Measurements from ENCODE around the gene ANKRD49.

ANKRD49 gene

DNA sequence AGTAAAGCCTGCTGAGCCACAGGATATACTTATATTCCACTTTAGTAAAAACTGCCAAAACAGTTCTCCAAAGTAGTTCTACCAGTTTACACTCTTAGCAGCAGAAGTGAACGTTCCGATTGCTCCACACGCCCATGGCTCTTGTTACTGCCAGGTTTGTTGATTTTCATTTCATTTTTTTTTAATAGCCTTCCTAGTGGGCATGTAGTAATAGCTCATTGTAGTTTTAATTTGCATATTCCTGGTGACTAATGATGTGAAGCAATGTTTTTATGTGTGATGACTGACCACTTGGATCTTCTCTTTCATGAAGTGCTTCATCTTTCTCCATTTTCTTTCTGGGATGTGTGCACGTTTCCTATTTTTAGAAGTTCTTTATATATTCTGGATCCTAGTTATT is 13.7 kb downstream of the ANKRD49 start:
- 90% methylated on average over 3 of the region's 4 CpGs; no CpG with 5 or more reads in 1 of the 2 experiments for WGBS, 2 experiments (ENCODE audit: insufficient coverage in 2 of 2)
- Histone ChIP-seq H3K9me3 (ENCODE audit: control insufficient read depth, low read length) (no peaks in the 10 kb centered on the region), H3K27ac (ENCODE audit: low read depth, low read length, severe bottlenecking) (no peak overlapping the region), H3K4me1 (ENCODE audit: control insufficient read depth, insufficient read depth, low read length, poor library complexity, severe bottlenecking) (no peaks in the 10 kb centered on the region), H3K4me3 (ENCODE audit: extremely low read depth, insufficient read depth, low read length, poor library complexity, severe bottlenecking) (no peak overlapping the region), H3K36me3 (ENCODE audit: control insufficient read depth, insufficient read depth, low read length) (no peaks in the 10 kb centered on the region)

- 24 to 28% methylated on average over 41 to 43 of the region's 53 CpGs for WGBS, 2 experiments (ENCODE audit: insufficient coverage in 2 of 2)
- Histone ChIP-seq H3K36me3 (ENCODE audit: control insufficient read depth, insufficient read depth, low read length) (no peaks in the 10 kb centered on the region), H3K4me3 (ENCODE audit: extremely low read depth, insufficient read depth, low read length, poor library complexity, severe bottlenecking) (peak within 1 kb of the TSS; percentile 44)
These were observed 18.4 kb downstream of the ANKRD49 start, which contains the start of gene C11orf97 for GRCh38 chr11:94511932-94512781. Gene C11orf97 (plus strand): TSS chr11:94512461. CDS start chr11:94512529, 68 bp downstream.

GRCh38 chr11:94513091-94513490 is 19.3 kb downstream of the ANKRD49 start:
- no peak overlapping the region for H3K27ac ChIP-seq (ENCODE audit: low read depth, low read length, severe bottlenecking)
- no peaks in the 10 kb centered on the region for H3K9me3 ChIP-seq (ENCODE audit: control insufficient read depth, low read length)
- no peak overlapping the region for H3K4me3 ChIP-seq (ENCODE audit: extremely low read depth, insufficient read depth, low read length, poor library complexity, severe bottlenecking)
- peaks cover 4% of the 10 kb centered on the region for H3K4me1 ChIP-seq (ENCODE audit: control insufficient read depth, insufficient read depth, low read length, poor library complexity, severe bottlenecking)
- 43 to 100% methylated on average over 1 of the region's 2 CpGs for WGBS, 2 experiments (ENCODE audit: insufficient coverage in 2 of 2)
- no peaks in the 10 kb centered on the region for H3K36me3 ChIP-seq (ENCODE audit: control insufficient read depth, insufficient read depth, low read length)

More at GRCh38 chr11:94511932-94512781, 18.4 kb downstream of the ANKRD49 start, which contains the start of gene C11orf97:
- Histone ChIP-seq H3K27ac (ENCODE audit: low read depth, low read length, severe bottlenecking) (no peak within 1 kb of the TSS), H3K9me3 (ENCODE audit: control insufficient read depth, low read length) (no peaks in the 10 kb centered on the region), H3K4me1 (ENCODE audit: control insufficient read depth, insufficient read depth, low read length, poor library complexity, severe bottlenecking) (peaks cover 4% of the 10 kb centered on the region)

DNA sequence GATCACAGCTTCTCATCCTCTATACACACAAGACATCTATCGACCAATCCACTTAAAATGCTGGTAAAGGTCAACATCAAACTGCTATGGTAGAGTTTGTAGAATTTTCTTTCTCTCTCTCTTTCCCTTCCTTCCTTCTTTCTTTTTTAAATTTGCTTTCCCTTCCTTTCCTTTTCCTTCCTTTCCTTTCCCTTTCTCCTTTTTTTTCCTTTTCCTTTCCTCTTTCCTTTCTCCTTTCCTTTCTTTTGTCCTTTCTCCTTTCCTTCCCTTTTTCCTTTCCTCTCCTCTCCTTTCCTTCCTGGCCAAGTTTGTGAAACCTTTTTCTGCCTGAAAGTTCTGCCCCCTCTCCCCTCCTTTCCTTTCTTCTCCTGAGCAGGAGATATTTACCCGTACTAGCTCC is 21.6 kb downstream of the ANKRD49 start:
- Histone ChIP-seq H3K4me1 (ENCODE audit: control insufficient read depth, insufficient read depth, low read length, poor library complexity, severe bottlenecking) (peaks cover 4% of the 10 kb centered on the region), H3K9me3 (ENCODE audit: control insufficient read depth, low read length) (no peaks in the 10 kb centered on the region), H3K4me3 (ENCODE audit: extremely low read depth, insufficient read depth, low read length, poor library complexity, severe bottlenecking) (no peak overlapping the region), H3K27ac (ENCODE audit: low read depth, low read length, severe bottlenecking) (no peak overlapping the region), H3K36me3 (ENCODE audit: control insufficient read depth, insufficient read depth, low read length) (no peaks in the 10 kb centered on the region)
- WGBS, 2 experiments (ENCODE audit: insufficient coverage in 2 of 2) = 76% methylated on average over 2 of the region's 2 CpGs; no CpG with 5 or more reads in 1 of the 2 experiments

GRCh38 chr11:94516725-94517124 is 22.9 kb downstream of the ANKRD49 start:
- Histone ChIP-seq H3K36me3 (ENCODE audit: control insufficient read depth, insufficient read depth, low read length) (no peaks in the 10 kb centered on the region), H3K4me3 (ENCODE audit: extremely low read depth, insufficient read depth, low read length, poor library complexity, severe bottlenecking) (no peak overlapping the region), H3K9me3 (ENCODE audit: control insufficient read depth, low read length) (no peaks in the 10 kb centered on the region), H3K27ac (ENCODE audit: low read depth, low read length, severe bottlenecking) (no peak overlapping the region), H3K4me1 (ENCODE audit: control insufficient read depth, insufficient read depth, low read length, poor library complexity, severe bottlenecking) (peaks cover 4% of the 10 kb centered on the region)
- WGBS, 2 experiments (ENCODE audit: insufficient coverage in 2 of 2) = 17 to 33% methylated on average over 1 of the region's 1 CpG

- H3K36me3 ChIP-seq (ENCODE audit: control insufficient read depth, insufficient read depth, low read length) = no peaks in the 10 kb centered on the region
- WGBS, 2 experiments (ENCODE audit: insufficient coverage in 2 of 2) = 70 to 100% methylated on average over 1 to 3 of the region's 4 CpGs
- no peak overlapping the region for H3K27ac ChIP-seq (ENCODE audit: low read depth, low read length, severe bottlenecking)
- no peaks in the 10 kb centered on the region for H3K9me3 ChIP-seq (ENCODE audit: control insufficient read depth, low read length)
- no peak overlapping the region for H3K4me3 ChIP-seq (ENCODE audit: extremely low read depth, insufficient read depth, low read length, poor library complexity, severe bottlenecking)
- no peaks in the 10 kb centered on the region for H3K4me1 ChIP-seq (ENCODE audit: control insufficient read depth, insufficient read depth, low read length, poor library complexity, severe bottlenecking)
These were observed 24.5 kb downstream of the ANKRD49 start for GRCh38 chr11:94518300-94518699.

DNA sequence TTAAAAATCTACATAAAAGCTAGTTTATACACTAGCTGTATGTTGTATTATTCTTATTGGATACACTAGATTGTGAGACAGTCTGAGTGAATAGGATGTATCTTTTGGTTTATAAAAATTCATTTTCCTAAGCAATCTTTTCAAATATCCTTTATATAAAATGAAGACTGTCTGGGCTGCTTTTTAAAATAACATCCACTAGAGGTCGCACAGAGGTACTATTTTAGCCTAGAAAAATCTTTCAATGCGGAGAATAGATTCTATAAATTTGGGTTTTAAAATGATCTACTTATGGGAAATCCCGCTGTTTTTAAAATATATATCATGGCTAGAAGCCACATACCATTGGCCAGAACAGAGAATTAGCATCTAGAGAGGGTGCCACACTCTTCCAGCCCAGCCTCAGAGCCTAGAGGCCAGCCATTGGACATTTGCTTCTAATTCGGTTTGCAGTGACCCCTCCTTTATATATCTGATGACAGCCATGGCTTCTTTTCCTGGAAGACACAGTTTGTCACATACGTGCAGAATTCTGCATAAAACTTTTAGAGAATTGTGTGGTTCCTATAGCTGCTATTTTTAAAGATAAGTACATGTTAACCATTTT is 25.8 kb downstream of the ANKRD49 start:
- H3K27ac ChIP-seq (ENCODE audit: low read depth, low read length, severe bottlenecking) = no peak overlapping the region
- no peaks in the 10 kb centered on the region for H3K4me1 ChIP-seq (ENCODE audit: control insufficient read depth, insufficient read depth, low read length, poor library complexity, severe bottlenecking)
- H3K4me3 ChIP-seq (ENCODE audit: extremely low read depth, insufficient read depth, low read length, poor library complexity, severe bottlenecking) = no peak overlapping the region
- H3K36me3 ChIP-seq (ENCODE audit: control insufficient read depth, insufficient read depth, low read length) = no peaks in the 10 kb centered on the region
- H3K9me3 ChIP-seq (ENCODE audit: control insufficient read depth, low read length) = no peaks in the 10 kb centered on the region
- 0 to 43% methylated on average over 1 to 2 of the region's 5 CpGs for WGBS, 2 experiments (ENCODE audit: insufficient coverage in 2 of 2)

GRCh38 chr11:94521684-94522083 is 27.9 kb downstream of the ANKRD49 start:
- WGBS, 2 experiments (ENCODE audit: insufficient coverage in 2 of 2) = 64 to 68% methylated on average over 5 of the region's 5 CpGs
- no peak overlapping the region for H3K27ac ChIP-seq (ENCODE audit: low read depth, low read length, severe bottlenecking)
- no peaks in the 10 kb centered on the region for H3K36me3 ChIP-seq (ENCODE audit: control insufficient read depth, insufficient read depth, low read length)
- H3K9me3 ChIP-seq (ENCODE audit: control insufficient read depth, low read length) = no peaks in the 10 kb centered on the region
- H3K4me3 ChIP-seq (ENCODE audit: extremely low read depth, insufficient read depth, low read length, poor library complexity, severe bottlenecking) = no peak overlapping the region
- H3K4me1 ChIP-seq (ENCODE audit: control insufficient read depth, insufficient read depth, low read length, poor library complexity, severe bottlenecking) = no peaks in the 10 kb centered on the region

GRCh38 chr11:94524341-94524740 is 30.6 kb downstream of the ANKRD49 start:
- Histone ChIP-seq H3K36me3 (ENCODE audit: control insufficient read depth, insufficient read depth, low read length) (no peaks in the 10 kb centered on the region), H3K4me1 (ENCODE audit: control insufficient read depth, insufficient read depth, low read length, poor library complexity, severe bottlenecking) (no peaks in the 10 kb centered on the region), H3K4me3 (ENCODE audit: extremely low read depth, insufficient read depth, low read length, poor library complexity, severe bottlenecking) (no peak overlapping the region), H3K27ac (ENCODE audit: low read depth, low read length, severe bottlenecking) (no peak overlapping the region), H3K9me3 (ENCODE audit: control insufficient read depth, low read length) (no peaks in the 10 kb centered on the region)
- WGBS, 2 experiments (ENCODE audit: insufficient coverage in 2 of 2) = no CpG with 5 or more reads among the region's 1 CpG

DNA sequence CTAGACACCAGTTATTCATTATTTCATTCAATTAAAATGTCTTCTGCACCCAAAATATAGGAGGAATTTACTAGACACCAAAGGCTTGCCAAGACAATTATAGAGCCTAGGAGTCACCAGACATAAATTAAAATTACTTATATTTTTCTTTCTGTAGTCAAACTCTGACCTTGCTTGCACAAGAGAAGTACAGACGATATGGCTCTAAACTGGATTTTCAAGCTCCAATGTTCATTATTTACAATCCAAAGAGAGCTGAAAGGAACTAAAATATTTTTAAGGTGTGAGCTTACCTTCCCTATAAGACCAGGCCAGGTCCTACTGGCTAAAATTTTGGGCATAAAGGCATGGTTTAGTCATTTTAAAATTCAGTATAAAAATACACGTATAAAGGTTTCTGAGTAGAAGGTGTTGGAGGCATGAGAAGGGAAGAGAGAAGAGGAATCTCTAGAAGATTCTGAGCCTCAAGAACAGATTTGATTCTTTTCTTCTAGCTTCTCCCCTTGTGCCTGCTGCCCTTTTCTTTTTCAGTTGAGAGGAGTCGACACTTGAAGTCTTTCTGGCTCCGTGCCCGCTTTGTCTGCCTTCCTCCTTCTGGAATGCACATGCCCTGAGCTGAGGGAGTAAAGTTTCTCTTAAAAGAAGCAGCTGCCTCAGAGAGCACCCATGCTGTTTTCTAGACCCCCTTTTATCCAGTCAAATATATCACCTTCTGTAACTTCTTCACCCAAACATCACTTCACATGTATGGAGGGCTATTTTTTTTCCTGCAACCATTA is 32.0 kb downstream of the ANKRD49 start:
- WGBS, 2 experiments (ENCODE audit: insufficient coverage in 2 of 2) = 100% methylated on average over 1 of the region's 5 CpGs
- Histone ChIP-seq H3K4me3 (ENCODE audit: extremely low read depth, insufficient read depth, low read length, poor library complexity, severe bottlenecking) (no peak overlapping the region), H3K9me3 (ENCODE audit: control insufficient read depth, low read length) (no peaks in the 10 kb centered on the region), H3K27ac (ENCODE audit: low read depth, low read length, severe bottlenecking) (no peak overlapping the region), H3K4me1 (ENCODE audit: control insufficient read depth, insufficient read depth, low read length, poor library complexity, severe bottlenecking) (no peaks in the 10 kb centered on the region), H3K36me3 (ENCODE audit: control insufficient read depth, insufficient read depth, low read length) (no peaks in the 10 kb centered on the region)
